Measurements from ENCODE around the gene KRTAP9-9.
"Not testable (repeated sequence)": the region's sequence is repeated elsewhere in the genome, so short reads cannot be mapped to it uniquely, and the experiment has no call there.

The KRTAP9-9 gene

GRCh38 chr17:41231731-41232130 is 23.5 kb upstream of the KRTAP9-9 start:
- Histone ChIP-seq H4K20me1 (ENCODE audit: insufficient read depth, low read length) (no peaks in the 10 kb centered on the region), H3K4me3 (ENCODE audit: low read depth in 1 of 2, low read length in 2 of 2) (no peak overlapping the region), H3K36me3 (ENCODE audit: insufficient read depth, low read length) (no peaks in the 10 kb centered on the region), H3K27me3 (ENCODE audit: insufficient read depth, low read length, poor library complexity) (peaks cover 13% of the 10 kb centered on the region), H2AFZ (ENCODE audit: low read depth, low read length) (no peak overlapping the region), H3K9ac (ENCODE audit: low read depth, low read length) (no peak overlapping the region), H3K9me3 (ENCODE audit: insufficient read depth, low read length, severe bottlenecking) (no peaks in the 10 kb centered on the region), H3K4me2 (ENCODE audit: insufficient read depth, low read length) (no peak overlapping the region), H3K79me2 (ENCODE audit: insufficient read depth, low read length) (no peaks in the 10 kb centered on the region), H3K4me1 (ENCODE audit: insufficient read depth, low read length) (no peaks in the 10 kb centered on the region), H3K27ac (ENCODE audit: low read length) (no peak overlapping the region)
- ATAC-seq (ENCODE audit: insufficient read depth, low read depth), result no peak
- TF ChIP-seq EZH2 (IDR thresholded peaks at IDR 0.05; ENCODE audit: borderline replicate concordance, low read depth, low read length, severe bottlenecking), result no peak
- TF ChIP-seq CTCF (IDR thresholded peaks at IDR 0.05; ENCODE audit: borderline replicate concordance, extremely low read depth, low read length, poor library complexity, severe bottlenecking), result no peak
- no peak for DNase-seq

- H3K79me2 ChIP-seq (ENCODE audit: insufficient read depth, low read length); H3K4me2 ChIP-seq (ENCODE audit: insufficient read depth, low read length); DNase-seq; H3K9me3 ChIP-seq (ENCODE audit: insufficient read depth, low read length, severe bottlenecking); H3K27ac ChIP-seq (ENCODE audit: low read length); H4K20me1 ChIP-seq (ENCODE audit: insufficient read depth, low read length); H2AFZ ChIP-seq (ENCODE audit: low read depth, low read length); H3K9ac ChIP-seq (ENCODE audit: low read depth, low read length); H3K4me1 ChIP-seq (ENCODE audit: insufficient read depth, low read length); H3K4me3 ChIP-seq (ENCODE audit: low read depth in 1 of 2, low read length in 2 of 2); ATAC-seq (ENCODE audit: insufficient read depth, low read depth); H3K36me3 ChIP-seq (ENCODE audit: insufficient read depth, low read length): not testable (repeated sequence)
- peaks cover 13% of the 10 kb centered on the region for H3K27me3 ChIP-seq (ENCODE audit: insufficient read depth, low read length, poor library complexity)
These were observed 22.6 kb upstream of the KRTAP9-9 start, which contains the start of gene KRTAP9-3 for GRCh38 chr17:41232399-41233105. Gene KRTAP9-3 (plus strand): TSS chr17:41232449. CDS start chr17:41232502, 53 bp downstream.

GRCh38 chr17:41237116-41237515 is 18.1 kb upstream of the KRTAP9-9 start:
- H4K20me1 ChIP-seq (ENCODE audit: insufficient read depth, low read length); H3K36me3 ChIP-seq (ENCODE audit: insufficient read depth, low read length); H2AFZ ChIP-seq (ENCODE audit: low read depth, low read length); H3K9me3 ChIP-seq (ENCODE audit: insufficient read depth, low read length, severe bottlenecking); H3K4me2 ChIP-seq (ENCODE audit: insufficient read depth, low read length); DNase-seq; H3K27me3 ChIP-seq (ENCODE audit: insufficient read depth, low read length, poor library complexity); H3K9ac ChIP-seq (ENCODE audit: low read depth, low read length); ATAC-seq (ENCODE audit: insufficient read depth, low read depth); H3K4me3 ChIP-seq (ENCODE audit: low read depth in 1 of 2, low read length in 2 of 2); H3K27ac ChIP-seq (ENCODE audit: low read length); H3K79me2 ChIP-seq (ENCODE audit: insufficient read depth, low read length); H3K4me1 ChIP-seq (ENCODE audit: insufficient read depth, low read length): not testable (repeated sequence)

GRCh38 chr17:41237949-41238437 is 17.2 kb upstream of the KRTAP9-9 start, which contains the start of gene KRTAP9-8:
Gene KRTAP9-8 (plus strand): TSS chr17:41237999. CDS start chr17:41238052, 53 bp downstream.
- H3K36me3 ChIP-seq (ENCODE audit: insufficient read depth, low read length); H3K4me2 ChIP-seq (ENCODE audit: insufficient read depth, low read length); H3K4me3 ChIP-seq (ENCODE audit: low read depth in 1 of 2, low read length in 2 of 2); H3K9ac ChIP-seq (ENCODE audit: low read depth, low read length); H4K20me1 ChIP-seq (ENCODE audit: insufficient read depth, low read length); H3K9me3 ChIP-seq (ENCODE audit: insufficient read depth, low read length, severe bottlenecking); H3K79me2 ChIP-seq (ENCODE audit: insufficient read depth, low read length); H2AFZ ChIP-seq (ENCODE audit: low read depth, low read length); DNase-seq; H3K27ac ChIP-seq (ENCODE audit: low read length); ATAC-seq (ENCODE audit: insufficient read depth, low read depth); H3K4me1 ChIP-seq (ENCODE audit: insufficient read depth, low read length); H3K27me3 ChIP-seq (ENCODE audit: insufficient read depth, low read length, poor library complexity): not testable (repeated sequence)

- H3K79me2 ChIP-seq (ENCODE audit: insufficient read depth, low read length); H2AFZ ChIP-seq (ENCODE audit: low read depth, low read length); H3K4me3 ChIP-seq (ENCODE audit: low read depth in 1 of 2, low read length in 2 of 2); H3K36me3 ChIP-seq (ENCODE audit: insufficient read depth, low read length); H3K27me3 ChIP-seq (ENCODE audit: insufficient read depth, low read length, poor library complexity); H3K27ac ChIP-seq (ENCODE audit: low read length); H3K4me2 ChIP-seq (ENCODE audit: insufficient read depth, low read length); H3K4me1 ChIP-seq (ENCODE audit: insufficient read depth, low read length); ATAC-seq (ENCODE audit: insufficient read depth, low read depth); H3K9ac ChIP-seq (ENCODE audit: low read depth, low read length); DNase-seq; H3K9me3 ChIP-seq (ENCODE audit: insufficient read depth, low read length, severe bottlenecking); H4K20me1 ChIP-seq (ENCODE audit: insufficient read depth, low read length): not testable (repeated sequence)
These were observed 8.0 kb upstream of the KRTAP9-9 start for GRCh38 chr17:41246995-41247787.

GRCh38 chr17:41249637-41250240 is 5.4 kb upstream of the KRTAP9-9 start, which contains the start of gene KRTAP9-4:
Gene KRTAP9-4 (plus strand): TSS chr17:41249687. CDS start chr17:41249721, 34 bp downstream.
- not testable (repeated sequence) for H3K27ac ChIP-seq (ENCODE audit: low read length); H2AFZ ChIP-seq (ENCODE audit: low read depth, low read length); H3K9ac ChIP-seq (ENCODE audit: low read depth, low read length); H4K20me1 ChIP-seq (ENCODE audit: insufficient read depth, low read length); ATAC-seq (ENCODE audit: insufficient read depth, low read depth); H3K36me3 ChIP-seq (ENCODE audit: insufficient read depth, low read length); H3K9me3 ChIP-seq (ENCODE audit: insufficient read depth, low read length, severe bottlenecking); DNase-seq; H3K4me2 ChIP-seq (ENCODE audit: insufficient read depth, low read length); H3K79me2 ChIP-seq (ENCODE audit: insufficient read depth, low read length); H3K4me1 ChIP-seq (ENCODE audit: insufficient read depth, low read length); H3K27me3 ChIP-seq (ENCODE audit: insufficient read depth, low read length, poor library complexity); H3K4me3 ChIP-seq (ENCODE audit: low read depth in 1 of 2, low read length in 2 of 2)

All from DND-41 (cell line).